Vagina (tissue), 2 donors: ENCODE results near the gene DKK1.

Source experiments
- POLR2A ChIP-seq, 2 donors: fragments of 450-650 bp; IDR thresholded peaks; one replicate each; pipeline ENCODE4 v1.6.1; 2017; ENCODE audit warnings: antibody characterized with exemption in 2 of 2, mild to moderate bottlenecking in 2 of 2, moderate library complexity in 2 of 2
- TF ChIP-seq, protein P1 (sequence below), 3 experiments: fragments of 450-650 bp in 2 of 3; fragments of 200-600 bp in 1 of 3; sonication (generic) in 1 of 3; IDR thresholded peaks; one replicate each; pipeline ENCODE4 v1.5.1; 2017 to 2019; ENCODE audit warnings: antibody characterized with exemption in 3 of 3, mild to moderate bottlenecking in 2 of 3, moderate library complexity in 2 of 3

DNA sequence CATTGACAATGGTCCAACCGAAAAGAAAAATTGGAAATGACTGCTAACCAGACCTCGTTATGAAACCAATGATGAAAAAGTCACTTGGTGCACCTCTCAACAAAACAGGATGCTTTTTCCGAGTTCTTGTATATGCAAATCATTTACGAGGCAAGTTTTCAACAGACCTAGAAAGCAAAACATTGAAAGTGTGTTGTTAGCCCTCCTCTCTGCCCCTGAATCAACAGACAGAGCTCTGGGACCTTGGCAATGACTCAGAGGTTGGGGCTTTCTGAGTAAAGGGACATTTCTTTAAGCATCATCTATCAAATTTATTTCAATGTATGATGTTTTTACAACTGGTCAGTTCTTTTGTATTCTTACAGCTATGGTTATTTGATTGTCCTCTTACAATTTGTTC, 16.3 kb upstream of the DKK1 start:
- TF ChIP-seq, protein P1, sequence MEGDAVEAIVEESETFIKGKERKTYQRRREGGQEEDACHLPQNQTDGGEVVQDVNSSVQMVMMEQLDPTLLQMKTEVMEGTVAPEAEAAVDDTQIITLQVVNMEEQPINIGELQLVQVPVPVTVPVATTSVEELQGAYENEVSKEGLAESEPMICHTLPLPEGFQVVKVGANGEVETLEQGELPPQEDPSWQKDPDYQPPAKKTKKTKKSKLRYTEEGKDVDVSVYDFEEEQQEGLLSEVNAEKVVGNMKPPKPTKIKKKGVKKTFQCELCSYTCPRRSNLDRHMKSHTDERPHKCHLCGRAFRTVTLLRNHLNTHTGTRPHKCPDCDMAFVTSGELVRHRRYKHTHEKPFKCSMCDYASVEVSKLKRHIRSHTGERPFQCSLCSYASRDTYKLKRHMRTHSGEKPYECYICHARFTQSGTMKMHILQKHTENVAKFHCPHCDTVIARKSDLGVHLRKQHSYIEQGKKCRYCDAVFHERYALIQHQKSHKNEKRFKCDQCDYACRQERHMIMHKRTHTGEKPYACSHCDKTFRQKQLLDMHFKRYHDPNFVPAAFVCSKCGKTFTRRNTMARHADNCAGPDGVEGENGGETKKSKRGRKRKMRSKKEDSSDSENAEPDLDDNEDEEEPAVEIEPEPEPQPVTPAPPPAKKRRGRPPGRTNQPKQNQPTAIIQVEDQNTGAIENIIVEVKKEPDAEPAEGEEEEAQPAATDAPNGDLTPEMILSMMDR (IDR thresholded peaks at IDR 0.05) = no peak
- no peak for TF ChIP-seq POLR2A (IDR thresholded peaks at IDR 0.05)
